Activated naive CD4-positive, alpha-beta T cell treated with Interleukin-2 at 50 U/mL for 16 hours (primary cell): ENCODE data around the gene RCVRN.
"Not testable (repeated sequence)": the region's sequence is repeated elsewhere in the genome, so short reads cannot be mapped to it uniquely, and the experiment has no call there.

Experiments used
- DNase-seq: peaks from one replicate; pipeline ENCODE4 v3.0.0-alpha.2; 2020

Gene RCVRN

DNA sequence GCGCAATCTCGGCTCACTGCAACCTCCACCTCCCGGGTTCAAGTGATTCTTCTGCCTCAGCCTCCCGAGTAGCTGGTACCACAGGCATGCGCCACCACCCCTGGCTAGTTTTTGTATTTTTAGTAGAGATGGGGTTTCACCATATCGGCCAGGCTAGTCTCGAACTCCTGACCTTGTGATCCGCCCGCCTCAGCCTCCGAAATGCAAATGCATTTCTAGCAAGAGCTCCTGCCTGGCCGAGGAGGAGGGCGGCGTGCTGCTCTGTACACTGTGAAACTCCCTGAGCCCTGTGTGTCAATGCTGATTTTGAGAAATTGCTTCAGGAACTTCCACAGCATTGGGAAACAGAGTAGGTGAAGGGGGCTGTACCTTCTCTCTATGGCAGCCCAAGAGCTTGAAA, 16.1 kb upstream of the RCVRN start:
- DNase-seq = not testable (repeated sequence)

DNA sequence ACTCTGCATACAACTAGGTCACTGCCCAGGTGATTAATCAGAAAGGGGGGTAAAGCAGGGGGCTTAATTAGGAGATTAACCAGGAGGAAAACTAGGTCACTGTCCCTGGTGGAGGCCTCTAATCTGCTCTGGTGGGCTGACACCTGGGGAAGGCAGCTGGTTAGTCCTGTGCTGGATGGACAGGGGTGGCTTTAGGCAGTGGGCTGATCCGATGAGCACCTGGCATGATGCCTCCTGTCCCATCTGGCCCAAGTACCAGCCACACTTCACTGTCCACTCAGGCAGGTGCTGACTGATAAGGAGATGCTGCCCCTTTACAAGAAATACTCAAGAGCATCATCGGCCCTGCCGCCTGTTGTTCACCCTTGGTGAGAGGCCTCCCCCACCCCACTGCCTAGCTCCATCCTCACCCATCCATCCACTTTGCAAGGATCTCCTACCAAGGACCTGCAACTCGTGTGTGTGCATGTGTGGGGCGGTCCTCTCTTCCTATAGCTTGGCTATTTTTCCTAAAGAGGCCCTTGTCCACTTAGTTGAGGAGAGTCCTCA, 13.8 kb upstream of the RCVRN start:
- DNase-seq = no peak

GRCh38 chr17:9918352-9918751, 13.3 kb upstream of the RCVRN start:
- DNase-seq = no peak

DNA sequence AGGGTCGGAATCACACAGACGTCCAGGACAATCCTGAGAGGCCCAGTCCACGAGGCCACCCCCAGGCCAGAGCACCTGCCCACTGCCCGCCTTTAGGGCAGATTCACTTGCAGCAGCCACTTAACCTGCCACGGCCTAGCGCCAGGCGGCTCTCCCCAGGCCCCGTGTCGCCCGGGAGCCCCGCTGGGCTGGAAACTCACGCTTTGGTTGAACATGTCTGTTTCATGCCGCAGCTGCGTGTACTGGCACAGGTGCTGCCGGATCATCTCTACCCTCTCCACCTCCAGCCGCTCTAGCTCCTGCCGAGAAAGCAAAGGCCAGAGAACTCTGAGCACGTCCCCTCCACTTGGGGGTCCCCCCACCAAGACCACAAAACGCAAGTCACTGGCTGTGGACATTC, 12.7 kb upstream of the RCVRN start:
- no peak for DNase-seq

- no peak for DNase-seq
Measured at GRCh38 chr17:9917131-9917530, 12.1 kb upstream of the RCVRN start.

DNA sequence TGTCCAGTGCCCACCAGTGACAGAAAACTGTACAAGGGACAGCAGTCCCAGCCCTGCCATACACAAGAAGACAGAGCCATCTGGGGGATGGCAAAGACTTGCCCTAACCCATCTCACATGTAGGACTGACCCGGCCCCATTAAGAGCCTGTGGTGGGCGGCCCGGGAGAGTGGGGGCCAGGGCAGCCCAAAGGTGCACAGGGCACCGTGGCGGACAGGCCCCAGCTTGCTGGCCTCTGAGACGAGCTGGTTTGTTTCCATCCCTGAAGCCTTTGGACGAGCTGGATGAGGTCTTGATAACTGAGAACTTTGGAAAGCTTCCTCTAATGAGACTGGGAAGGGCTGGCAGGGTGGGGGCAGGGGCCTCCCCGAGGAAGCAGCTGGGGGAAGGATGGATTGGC, 11.0 kb upstream of the RCVRN start:
- DNase-seq = no peak

DNA sequence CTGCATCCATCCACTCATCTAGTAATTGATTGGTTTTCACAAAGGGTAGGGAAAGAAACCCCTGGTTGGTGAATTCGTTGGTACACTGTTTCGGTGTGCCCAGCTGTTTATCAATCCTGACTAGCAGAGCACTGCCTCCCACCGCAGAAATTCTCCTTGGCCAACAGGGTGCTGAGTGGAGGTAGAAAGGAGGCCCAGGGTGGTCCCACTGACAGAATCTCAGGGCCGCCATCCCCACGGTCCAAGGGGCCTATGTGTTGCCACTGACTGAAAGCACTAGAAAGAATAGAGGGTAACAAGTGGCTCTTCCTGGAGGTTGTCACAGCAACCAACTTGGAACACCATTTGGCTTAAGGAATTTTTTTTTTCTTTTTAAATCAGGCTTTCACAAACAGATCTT, 8.4 kb upstream of the RCVRN start:
- no peak for DNase-seq

GRCh38 chr17:9912121-9913099, 7.3 kb upstream of the RCVRN start:
- no peak for DNase-seq

GRCh38 chr17:9911089-9911488, 6.0 kb upstream of the RCVRN start:
- no peak for DNase-seq

DNA sequence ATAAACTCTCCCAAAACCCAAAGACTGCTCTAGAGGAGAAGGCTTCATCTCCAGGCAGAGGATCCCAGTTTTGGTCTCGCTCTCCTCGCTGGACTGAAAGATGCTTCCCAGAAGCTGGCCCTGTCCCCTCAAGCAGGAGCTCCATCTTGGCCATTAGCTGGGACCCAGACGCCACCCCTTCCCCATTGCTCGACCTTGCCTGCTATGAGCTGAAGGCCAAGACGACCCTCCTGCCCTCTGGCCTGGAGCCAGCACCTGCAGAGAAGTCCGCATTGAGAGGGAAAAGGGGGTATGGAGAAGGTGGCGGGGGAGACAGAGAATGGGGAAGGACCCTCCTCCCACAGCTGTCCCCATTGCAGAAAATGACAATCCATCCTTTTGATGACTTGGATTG, 3.6 kb upstream of the RCVRN start:
- DNase-seq = no peak

DNA sequence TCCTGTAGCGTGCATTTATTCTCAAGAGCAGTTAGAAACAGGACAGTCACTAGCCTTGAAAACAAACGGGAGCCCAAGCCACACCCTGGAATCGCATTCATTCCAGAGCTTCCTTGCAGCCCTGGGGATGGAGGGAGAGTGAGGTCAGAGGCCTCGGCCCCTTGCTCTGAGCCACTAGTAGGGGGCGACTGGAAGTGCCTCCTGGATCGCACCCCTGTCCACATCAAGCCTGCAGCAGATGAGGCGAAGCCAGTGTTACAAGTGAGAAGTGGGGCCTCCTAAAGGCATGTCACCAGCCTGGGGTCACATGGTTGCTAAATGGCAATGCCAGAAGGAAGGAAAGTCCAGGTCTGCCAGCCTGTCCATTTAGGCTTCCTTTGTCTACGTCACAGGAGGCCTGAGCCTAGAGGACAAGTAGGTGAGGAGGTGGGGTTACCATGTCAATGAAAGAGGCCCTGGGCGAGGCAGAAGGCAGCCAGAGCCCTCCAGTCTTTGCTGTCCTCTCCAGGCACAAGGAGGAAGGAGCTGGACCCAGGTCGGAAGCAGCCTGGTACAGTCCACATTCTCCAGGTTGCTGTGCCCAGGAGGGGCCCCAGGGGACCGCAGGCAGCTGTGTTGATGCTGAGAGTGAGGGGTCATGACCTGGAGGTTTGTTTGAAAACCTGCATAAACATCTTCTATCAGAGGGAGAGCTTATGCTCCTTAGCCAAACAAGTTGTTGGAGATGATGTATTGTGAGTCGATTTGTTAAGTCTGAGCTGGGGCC, 3.0 kb upstream of the RCVRN start:
- no peak for DNase-seq

DNA sequence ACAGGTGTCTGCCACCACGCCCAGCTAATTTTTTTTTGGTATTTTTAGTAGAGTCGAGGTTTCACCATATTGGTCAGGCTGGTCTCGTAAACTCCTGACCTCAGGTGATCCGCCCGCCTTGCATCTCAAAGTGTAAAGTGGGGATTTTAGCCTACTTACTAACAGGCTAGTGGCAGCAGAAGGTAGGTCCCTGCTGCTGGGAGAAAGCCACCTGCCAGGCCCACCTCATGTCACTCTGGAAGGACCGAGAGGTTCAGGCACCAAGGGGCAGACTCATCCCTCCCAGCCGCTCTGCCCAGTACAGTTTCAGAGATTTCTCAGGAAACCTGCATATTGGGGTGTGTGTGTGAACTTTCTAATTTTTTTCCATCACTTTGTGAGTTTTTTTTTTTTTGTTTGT, 2.1 kb upstream of the RCVRN start:
- DNase-seq = no peak

DNA sequence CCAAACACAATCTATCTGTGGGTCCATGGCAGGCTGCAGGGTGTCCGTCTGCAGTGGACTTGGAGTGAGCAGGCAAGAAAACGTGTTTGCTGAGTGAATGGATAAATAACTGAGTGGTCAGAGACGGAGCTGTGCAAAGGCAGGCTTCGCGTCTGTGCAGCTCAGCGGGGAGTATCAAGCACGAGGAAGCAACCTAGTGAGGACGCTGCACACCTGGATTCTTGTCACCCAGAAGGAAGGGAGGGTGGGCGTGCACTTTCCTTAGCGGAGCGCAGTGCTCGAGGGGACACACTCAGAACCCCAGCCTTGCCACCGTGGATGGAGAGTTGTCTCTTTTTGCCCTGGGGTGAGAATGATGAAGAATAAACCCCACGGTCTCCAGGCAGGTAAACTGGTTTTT, 1.5 kb upstream of the RCVRN start:
- DNase-seq = no peak

DNA sequence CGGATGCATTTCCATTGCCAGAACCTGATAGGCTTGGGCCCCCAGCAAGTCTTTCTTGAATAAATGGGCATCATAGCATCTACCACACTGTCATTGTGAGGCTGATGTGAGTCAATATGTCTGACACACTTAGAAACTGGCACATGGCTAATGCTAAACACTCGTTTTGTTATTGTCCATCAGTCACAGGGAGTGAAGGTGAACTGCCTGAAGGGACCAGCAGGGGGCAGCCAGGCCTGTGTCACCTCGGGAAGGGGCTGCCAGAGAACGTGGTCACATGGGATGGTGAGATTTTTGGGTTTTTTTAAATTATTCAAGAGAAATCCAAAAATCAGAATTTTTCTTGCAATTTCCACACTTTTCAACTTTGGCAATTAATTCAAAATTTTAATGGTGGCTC, 831 bp upstream of the RCVRN start:
- DNase-seq = no peak

GRCh38 chr17:9904277-9905077, 594 bp downstream of the RCVRN start:
- no peak for DNase-seq

DNA sequence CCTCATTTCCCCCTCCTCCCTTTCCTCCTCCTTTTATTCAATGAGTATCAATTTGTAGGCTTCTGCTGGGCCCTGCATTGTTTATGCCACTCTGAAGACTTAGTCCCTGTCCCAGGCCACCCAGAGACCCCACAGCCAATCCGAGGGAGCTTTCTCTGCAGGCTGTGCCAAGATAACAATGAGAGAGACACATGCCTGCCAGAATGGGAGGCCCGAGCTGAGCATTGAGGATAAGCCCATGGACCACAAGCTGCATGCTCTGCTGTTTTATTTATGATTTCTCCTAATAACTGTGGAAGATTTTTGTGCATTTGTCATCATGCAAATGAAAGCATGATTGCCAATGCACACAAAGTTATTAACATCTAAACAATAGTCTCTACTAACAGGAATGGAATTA, 3.0 kb downstream of the RCVRN start:
- no peak for DNase-seq

GRCh38 chr17:9900784-9901183, 4.3 kb downstream of the RCVRN start:
- no peak for DNase-seq

DNA sequence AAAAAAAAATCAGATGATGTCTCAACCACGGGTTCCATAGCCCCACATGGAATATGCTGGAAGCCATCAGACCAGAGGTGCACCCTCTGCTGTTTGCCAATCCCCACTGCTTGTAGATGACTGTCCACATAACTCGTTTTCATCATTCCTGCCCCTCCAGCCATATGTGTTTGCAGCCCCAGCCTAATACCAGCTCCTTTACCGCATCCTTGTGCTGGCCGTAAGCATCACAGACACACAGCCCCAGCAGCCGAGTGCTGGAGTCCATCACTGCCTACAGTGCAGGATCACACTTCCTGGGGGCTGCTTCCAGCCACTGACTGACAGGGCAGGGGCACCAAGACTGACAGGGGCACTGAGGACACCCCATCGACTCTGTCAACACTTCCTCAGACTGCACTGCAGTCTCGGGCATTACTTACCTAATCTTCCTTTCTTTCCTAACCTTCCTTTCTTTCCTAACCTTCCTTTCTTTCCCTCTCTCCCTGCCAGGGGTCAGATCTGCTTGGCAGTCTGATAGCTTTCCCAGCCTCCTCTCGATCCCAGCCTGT, 5.0 kb downstream of the RCVRN start:
- no peak for DNase-seq

DNA sequence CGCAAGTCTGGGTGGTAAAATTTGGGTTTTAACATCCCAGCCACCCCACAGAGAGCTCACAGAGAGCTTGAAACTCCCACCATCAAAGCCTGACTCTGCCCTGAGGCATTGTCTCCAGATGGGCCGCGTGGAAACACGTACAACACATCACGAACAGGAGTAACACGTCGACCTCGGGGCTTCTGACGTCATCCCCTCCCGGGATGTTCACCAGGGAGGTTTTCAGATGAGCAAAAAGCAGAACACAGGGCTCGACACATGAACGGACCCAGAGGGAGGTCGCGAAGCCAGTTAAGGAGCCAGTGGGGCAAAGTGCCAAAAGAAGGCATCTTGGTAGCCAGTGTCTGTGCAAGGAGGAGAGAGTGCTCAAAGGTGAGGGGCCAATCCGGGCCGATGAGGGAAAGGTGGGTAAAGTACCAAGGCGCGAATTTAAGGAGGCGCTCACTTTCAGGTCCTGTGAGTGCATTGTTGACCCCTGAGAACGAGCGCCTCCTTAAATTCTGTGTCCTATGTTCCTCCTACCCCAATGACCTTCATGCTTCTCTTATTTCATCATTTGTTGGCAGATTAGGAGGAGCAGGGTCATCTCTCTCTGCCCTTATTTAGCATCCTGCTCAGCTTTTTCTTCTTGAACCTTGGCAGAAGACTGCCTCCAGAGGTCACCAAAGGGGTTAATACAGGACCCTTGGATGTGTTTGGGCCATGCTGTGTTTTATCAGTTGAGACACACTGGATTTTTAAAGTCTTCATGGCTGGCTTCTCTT, 5.6 kb downstream of the RCVRN start:
- DNase-seq = no peak

- DNase-seq = no peak
Measured at GRCh38 chr17:9898812-9899211, 6.3 kb downstream of the RCVRN start.

- DNase-seq = no peak
Measured at GRCh38 chr17:9897372-9897968, 7.6 kb downstream of the RCVRN start.

- no peak for DNase-seq
Measured at GRCh38 chr17:9895923-9896322, 9.1 kb downstream of the RCVRN start.
